ENCODE data around the gene KLK2.
"Not testable (repeated sequence)": the region's sequence is repeated elsewhere in the genome, so short reads cannot be mapped to it uniquely, and the experiment has no call there.

The KLK2 gene

DNA sequence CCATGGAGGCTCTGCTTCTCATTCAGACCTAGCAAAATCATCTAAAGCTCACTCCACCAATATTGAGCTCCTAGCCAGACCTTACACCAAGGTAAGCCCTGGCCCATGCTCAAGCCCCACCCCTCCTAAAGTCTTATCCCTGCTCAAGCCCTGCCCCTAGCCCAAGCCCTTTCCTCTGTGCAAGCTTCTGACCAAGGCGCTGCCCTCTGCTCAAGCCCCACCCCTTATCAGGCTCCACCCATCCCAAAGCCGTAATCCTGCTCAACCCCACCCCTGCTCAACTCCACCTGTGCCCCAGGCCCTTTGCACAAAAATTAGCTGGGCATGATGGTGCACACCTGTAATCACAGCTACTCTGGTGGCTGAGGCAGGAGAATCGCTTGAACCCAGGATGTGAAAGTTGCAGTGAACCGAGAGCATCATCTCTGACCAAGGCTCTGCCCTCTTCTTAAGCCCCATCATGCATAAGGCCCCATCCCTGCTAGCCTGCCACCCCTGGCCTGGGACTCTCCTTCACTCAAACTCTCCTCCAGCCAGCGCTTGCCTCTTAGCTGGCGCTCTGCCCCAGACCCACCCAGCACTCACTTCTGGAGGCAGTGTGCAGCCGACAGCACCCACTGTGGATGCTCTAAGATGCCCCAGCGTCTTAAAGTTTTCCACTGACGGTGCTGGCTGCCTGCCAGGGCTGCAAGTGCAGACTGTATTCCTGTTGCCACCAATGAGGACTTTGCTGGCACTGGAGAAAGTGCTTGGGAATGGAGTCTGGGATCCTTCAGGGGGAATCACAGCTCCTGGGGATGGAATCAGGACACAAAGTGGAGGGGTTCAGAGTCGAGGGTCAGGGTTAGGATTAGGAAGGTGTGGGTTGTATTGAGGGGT is 21.5 kb downstream of the KLK2 start:
- DNase-seq, result no peak

DNA sequence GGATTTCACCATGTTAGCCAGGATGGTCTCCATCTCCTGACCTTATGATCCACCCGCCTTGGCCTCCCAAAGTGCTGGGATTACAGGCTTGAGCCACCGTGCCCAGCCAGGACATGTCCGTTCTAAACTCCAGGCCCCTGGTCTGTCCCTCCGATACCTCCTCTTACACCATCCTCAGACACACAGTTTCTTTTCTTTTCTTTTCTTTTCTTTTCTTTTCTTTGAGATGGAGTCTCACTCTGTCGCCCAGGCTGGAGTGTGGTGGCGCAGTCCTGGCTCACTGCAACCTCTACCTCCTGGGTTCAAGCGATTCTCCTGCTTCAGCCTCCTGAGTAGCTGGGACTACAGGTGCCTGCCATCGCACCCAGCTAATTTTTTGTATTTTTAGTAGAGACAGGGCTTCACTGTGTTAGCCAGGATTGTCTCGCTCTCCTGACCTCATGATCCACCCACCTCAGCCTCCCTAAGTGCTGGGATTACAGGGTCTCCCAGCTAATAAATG is 22.9 kb downstream of the KLK2 start:
- not testable (repeated sequence) for DNase-seq

DNA sequence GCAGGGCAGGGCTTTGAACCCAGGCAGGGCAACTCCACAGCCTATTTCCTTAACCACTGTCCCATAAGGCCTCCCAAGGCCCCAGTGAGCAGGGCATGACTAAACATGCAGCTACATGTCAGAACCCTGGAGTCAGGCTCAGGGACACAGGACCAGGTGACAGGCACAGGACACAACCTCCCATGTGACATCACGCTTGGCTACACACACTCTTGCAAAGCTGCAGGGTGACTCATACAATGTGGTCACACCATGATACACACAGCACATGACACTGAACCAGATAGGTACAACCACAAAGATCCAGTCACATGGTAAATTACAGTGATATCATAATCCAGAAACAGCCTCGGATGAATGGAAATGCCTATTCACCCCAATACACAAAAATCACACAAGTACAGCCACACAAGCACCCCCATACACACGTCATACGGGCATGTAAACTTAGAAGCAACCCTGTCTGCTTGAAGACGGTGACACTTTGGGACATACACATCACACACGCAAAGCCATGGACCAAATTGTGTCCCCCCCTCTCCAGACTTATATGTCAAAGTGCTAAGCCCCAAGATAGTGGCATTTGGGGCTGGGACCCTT is 23.5 kb downstream of the KLK2 start:
- peak; percentile 8 for DNase-seq

DNA sequence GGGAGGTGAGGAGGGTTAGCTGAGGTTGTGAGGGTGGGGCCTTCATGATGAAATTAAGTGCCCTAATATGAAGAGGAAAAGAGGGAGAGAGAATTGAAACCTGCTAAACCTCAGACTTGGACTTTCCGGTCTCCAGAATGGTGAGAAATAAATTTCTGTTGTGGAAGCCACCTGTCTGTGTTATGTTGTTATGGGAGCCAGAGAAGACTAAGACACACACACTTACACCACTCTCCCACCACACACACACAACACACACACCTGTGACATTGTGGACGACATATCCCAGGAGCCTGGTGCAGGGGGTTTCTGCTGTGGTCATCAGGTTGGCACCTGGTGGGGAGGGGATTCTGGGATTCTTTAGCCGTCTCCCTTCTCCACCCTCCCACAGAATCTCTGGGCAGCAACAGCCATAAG is 24.0 kb downstream of the KLK2 start:
- no peak for DNase-seq

DNA sequence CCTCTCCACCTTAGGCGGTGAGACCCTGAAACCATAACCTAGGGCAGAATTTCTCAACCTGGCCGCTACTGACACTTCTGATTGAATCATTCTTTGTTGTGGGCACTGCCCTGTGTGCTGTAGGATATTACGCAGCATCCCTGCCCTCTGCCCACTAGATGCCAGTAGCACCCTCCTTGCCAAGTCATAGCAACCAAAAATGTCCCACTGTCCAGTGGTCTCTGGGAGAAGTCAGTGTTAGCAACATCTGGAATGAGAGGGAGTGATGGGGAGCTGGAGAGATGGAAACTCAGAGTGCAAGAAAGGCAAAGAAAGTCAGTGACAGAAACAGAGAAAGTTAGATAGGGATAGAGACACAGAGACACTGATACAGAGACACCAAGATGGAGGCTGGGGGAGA is 24.4 kb downstream of the KLK2 start:
- no peak for DNase-seq

DNA sequence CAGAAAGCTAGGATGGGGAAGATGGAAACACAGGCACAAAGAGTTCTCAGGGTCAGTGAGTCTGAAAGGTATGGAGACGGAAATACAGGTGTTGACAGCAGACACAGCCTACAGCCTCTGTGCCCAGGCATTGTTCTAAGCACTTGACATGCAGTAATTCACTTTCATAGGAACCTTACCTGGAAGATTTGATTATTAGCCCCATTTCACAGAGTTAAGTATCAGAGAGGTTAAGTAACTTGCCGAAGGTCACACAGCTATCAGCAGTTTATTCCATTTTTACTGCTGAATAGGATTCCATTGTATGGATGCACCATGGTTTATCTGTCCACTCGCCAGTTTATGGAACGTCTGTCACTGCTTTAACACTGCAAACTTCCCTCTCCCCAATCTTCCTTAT is 24.8 kb downstream of the KLK2 start:
- DNase-seq, result no peak

DNA sequence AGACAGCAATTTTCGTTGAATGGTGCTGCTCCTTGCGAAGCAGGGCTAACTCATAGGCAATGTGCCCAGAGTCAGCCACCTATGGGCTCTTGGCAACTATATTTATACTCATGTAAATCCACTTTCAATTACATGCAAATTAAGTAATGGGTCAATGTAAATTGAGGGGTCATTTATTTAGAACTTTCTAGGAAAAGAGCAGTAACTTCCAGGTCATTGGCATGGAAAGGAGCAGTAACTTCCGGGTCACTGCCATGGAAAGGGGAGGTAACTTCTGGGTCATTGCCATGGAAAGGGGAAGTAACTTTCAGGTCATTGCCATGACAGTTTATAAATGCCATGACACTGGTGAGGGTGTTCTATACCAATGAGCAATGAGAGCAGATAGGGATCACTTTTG is 26.3 kb downstream of the KLK2 start:
- no peak for DNase-seq

DNA sequence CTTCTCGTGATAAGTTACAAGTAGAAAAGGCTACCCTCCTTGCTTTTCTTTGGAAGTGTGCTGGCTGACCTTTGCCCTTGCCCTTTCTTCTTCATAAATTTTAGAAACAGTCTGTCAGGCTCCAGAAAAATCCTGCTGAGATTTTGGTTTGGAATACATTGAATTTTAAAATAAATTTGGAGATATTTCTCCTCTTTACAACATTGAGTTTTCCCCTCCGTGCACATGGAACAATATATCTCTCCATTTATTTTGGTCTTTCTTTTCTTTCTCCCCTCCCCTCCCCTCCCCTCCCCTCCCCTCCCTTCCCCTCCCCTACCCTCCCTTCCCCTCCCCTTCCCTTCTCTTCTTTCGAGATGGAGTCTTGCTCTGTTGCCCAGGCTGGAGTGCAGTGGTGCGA is 29.4 kb downstream of the KLK2 start:
- DNase-seq, result no peak

DNA sequence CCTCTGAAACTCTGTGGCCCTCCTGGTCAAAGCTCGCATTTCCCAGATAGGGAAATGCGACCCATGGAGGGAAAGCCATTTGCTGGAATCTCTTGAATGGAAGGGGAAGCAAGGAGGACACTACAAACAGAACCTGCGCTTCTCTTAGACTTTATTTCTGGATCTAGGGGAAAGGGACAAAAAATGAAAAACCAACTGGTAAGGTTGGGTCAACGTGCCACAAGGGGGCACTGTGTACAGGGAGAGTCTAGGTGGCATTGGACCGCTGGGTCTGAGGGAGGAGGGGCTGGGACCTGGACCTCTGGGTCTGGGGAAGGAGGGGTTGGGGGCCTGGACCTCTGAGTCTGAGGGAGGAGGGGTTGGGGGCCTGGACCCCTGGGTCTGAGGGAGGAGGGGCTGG is 33.0 kb downstream of the KLK2 start:
- DNase-seq, result no peak

DNA sequence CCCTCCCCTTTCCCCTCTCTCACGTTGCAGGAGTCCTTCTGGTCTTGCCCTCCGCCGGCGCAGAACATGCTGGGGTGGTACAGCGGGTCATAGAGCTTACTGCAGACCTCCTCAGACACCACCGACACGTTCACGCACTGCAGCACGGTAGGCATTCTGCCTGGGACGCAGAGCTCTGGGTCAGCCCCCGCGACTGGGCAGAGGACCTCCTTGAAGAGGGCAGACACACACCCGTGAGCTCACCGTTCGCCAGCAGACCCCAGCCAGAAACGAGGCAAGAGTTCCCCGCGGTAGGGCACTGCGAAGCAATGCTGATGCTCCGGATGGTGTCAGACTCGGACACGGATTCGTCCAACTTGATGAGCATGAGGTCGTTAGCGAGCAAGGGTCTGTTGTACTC is 35.1 kb downstream of the KLK2 start:
- no peak for DNase-seq

DNA sequence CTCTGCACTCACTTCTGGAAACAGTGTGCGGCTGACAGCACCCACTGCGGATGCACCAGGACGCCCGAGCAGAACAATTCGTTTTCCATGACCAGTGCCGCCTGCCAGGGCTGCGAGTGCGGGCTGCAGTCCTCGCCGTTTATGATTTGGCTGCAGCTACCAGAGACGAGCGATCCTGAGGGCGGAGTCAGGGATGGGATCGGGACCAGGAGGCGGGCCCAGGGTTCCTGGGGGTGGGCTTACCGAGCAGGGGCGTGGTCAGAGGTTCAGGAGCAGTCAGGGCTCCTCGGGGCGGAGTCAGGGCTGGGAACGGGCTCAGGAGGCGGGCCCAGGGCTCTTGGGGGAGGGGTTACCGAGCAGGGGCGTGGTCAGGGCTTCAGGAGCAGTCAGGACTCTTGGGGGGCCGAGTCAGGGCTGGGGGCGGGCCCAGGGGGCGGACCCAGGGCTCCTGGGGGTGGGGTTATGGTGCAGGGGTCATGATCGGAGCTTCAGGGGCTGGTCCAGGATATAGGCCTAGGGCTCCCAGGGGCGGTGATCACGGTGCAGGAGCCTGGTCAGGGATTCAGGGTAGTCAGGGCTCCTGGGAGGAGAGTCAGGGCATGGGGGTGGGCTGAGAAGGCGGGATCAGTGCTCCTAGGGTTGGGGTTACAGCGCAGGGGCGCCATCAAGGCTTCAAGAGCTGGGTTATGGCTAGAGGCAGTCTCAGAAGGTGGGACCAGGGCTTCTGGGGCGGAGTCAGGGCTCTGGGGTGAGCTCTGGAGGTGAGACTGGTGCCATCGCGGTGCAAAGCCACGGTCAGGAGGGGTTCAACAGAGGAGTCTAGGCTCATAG is 36.2 kb downstream of the KLK2 start:
- peak; percentile 24 for DNase-seq

DNA sequence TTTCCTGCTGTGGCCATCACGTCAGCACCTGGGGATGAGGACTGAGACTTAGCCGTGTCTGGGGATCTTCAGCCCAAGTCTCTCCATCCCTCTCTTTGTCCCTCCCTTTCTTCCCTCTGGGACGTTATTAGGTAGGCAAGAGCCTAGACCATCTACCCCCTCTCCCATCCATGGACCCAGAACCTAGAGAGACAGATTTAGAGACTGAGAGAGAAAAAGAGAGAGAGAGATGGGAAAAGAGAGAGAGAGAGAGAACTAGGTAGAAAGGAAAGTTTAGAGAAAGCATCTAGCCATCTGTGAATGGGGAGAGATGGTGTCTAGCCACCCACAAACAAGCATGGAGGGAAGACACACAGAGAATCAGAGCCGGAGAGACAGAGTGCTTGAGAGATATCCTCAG is 37.5 kb downstream of the KLK2 start:
- DNase-seq, result no peak

DNA sequence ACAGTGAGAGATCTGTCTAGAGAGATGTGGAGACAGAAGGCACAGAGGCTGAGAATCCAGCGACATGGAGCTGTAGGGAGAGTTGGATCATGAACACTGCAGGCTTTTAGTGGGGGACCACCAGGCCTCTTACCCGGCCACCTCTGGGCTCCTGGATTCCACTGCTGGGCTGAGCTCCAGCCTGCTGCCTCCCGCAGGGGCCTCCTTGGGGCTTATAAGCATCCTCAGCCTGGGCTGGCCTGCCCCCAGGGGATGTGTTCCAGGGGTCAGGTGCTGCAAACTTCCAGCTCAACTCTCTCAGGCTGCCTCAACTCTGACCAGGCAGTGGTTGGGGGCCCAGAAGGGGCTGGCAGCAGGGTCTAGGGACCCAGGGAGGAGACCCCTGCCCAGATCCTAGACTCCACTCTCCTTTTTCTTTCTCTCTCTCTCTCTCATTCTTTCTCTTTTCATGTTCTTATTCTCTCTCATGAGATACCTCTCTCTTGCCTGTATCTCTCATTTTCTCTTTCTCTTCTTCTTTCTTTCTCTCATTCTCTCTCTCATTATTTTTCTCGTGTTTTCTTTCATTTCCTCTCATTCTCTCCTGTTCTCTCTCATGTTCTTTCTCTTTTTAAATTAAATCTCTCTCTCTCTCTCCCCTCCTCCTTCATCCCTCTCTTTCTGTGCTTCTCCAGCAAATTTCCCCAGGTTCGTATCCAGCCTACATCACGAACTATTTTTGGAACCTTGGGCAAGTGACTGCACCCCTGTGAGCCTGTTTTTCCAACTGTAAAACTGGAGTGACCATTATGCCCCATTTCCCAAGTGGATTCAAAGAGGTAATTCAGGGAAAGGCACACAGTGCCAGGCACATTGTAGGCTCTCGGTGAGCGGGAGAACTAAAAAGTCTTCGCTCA is 38.2 kb downstream of the KLK2 start, which contains the start of gene KLK4:
Gene KLK4 (minus strand): TSS at position 190 of the 896 bp plus-strand sequence. CDS start 657 bp downstream, outside the sequence.
- no peak for DNase-seq

DNA sequence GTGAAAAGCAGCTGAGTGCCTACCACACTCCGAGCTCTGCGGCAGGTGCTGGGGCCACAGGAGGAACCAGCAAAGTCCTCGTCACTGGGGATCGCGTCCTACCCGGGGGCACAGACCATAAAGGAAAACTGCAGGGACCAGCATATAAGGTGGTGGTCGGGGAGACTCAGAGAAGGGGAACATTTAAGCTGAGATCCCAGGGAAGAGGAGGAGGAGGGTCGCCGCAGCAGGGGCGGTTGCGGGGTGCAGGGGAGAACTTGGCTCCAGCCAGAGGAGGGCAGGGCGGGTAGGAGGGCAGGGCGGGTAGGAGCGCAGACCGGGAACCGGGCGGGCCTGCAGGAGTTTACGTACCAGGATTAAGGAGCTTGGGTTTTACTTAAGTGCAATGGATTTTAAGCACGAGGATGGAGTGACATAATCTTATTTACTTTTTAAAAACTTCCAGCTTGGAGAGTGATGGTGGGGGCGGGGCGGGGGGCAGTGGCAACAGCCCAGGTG is 38.9 kb downstream of the KLK2 start:
- DNase-seq, result no peak

DNA sequence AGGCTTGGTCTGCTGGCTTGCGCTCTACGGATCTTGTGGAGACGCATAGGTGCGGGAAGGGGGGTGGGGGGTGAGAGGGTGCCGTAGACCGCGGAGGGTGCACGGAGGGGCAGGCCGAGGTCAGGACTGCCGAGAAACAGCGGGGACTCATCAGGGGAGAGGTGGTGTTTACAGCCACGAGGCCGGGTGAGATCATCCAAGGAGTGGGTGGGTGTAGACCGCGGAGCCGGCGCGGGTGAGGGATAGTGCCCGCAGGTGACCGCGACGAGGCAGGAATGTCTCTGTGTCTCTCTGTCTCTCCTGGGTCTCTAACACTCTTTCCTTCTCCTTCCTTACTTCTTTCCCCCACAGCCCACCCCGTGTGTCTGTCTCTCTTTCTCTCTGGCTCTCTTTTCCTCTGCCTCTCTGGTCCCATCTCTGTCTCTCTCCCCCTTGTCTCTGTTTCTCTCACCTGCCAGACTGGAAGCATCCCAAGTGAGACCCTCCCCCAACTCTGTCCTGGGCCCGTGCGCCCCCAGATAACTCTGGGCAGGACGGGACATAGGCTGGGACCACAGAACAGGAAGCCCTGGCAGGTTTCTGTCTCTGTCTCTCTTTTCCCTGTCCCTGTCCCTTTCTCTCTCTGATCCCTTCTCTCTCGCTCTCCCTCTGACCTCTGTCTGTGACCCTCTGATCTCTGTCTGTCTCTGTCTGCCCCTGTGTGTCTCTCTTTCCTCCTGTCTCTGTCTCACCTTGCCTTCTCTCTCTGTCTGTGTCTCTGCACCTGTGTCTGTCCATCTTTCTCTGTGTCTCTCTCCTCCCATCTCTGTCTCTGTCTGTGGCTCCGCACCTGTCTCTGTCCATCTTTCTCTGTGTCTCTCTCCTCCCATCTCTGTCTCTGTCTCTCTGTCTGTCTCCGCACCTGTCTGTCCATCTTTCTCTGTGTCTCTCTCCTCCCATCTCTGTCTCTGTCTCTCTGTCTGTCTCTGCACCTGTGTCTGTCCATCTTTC is 39.8 kb downstream of the KLK2 start:
- no peak for DNase-seq

DNA sequence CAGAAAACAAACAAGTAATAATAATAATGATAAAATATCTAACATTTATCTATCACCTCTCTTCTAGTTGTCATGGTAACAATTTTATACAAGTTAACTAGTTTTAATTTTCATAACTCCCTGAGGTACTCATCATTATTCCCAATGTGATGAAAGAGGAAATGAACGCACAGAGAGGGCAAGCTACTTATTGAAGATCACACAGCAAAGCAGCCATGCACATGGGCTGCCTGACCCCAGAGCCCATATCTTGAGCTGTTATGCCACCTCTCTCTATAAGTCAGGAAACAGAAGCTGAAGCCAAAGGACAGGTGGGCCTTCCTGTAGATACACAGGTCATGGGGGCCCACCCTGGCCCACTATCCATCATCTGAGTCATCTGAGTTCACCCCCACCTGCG is 42.8 kb downstream of the KLK2 start:
- no peak for DNase-seq

DNA sequence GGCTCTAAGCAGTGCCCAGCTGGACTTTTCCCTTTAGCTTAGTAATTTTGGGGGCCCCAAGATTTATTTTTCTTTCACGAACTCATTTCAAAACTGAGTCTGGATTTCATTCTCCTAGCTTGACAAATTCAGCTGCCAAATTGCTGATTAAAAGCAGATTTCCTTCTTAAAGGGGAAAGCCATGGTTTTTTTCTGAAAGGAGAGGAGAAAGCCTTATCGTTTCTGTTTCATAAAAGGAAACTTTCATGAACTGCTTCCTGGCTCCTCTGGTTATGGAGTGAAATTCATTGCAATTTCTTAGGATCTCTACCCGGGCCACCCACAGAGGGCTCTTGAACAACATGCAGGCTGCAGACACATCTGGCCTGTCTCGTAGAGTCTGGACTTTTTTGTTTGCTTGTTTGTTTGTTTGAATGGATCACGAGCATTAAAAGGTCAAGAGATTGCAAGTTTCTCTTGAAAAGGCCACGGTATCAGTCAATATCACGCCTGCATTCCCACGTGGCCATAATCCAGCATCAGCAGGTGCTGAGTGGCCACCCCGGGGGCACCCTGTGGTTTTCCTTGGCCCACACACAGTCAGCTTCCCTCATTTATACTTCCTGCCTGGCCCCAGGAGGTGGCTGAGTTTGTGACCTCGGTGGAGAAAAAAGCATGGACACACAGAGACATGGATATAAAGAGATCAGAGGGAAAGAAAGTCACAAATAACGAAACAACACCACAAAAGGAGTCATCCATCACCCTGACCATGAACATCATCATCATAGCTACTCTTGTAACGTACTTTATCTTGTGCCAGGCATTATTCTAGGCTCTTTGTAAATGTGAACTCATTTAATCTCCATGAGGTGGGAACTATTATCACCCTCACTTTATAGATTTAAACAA is 48.4 kb downstream of the KLK2 start:
- DNase-seq, result no peak

DNA sequence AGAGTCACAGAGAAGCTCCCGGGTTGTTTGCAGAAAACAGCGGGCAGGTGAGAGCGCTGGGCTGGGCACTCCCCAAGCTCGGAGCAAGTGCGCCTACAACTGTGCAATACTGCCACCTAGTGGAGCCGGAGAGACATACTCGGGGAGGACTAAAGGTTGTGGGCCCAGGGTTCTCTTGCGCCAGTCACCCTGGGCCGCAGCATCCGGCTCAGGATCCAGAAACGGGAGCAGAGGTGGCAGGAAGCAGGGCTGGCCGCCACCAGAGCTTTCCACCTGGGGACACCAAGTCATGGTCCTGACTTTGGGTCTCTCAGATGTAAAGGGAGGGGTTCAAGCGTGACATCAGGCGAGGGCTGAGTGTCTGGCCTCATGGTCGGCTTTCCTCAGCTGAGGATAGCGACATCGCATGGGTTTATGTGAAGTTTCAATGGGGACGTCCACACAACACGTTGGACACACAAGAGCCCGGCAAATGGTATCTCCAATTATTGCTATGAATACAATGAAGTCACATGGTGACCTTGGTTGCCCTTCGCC is 49.1 kb downstream of the KLK2 start:
- DNase-seq, result peak; percentile 71

DNA sequence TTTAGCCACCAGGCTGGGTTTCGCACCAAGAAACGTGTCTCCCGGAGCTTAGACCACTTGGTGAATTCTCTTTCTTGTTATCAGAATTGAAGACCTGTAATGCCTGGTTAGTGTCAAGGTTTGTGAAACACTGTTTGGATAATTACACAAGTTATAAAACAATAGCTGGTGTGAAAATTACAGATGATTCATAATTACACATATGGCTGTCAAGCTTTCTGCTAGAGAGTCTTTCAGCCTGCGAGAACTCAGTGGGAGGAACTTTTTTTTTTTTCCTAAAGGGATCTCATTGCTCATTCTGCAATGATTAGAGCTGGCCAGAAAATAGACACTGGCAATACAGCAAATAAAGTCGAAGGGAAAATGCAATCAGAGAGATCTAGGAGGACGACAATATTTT is 51.3 kb downstream of the KLK2 start:
- DNase-seq, result no peak
